ENCODE data around the gene NCOA3. TPM values are rescaled to one million over a fixed set of nuclear protein-coding genes. Genes with fewer than 3 reads are reported as not detected.

NCOA3 gene
- total RNA-seq, 1 experiment from 2014 or later: 25.9 TPM

DNA sequence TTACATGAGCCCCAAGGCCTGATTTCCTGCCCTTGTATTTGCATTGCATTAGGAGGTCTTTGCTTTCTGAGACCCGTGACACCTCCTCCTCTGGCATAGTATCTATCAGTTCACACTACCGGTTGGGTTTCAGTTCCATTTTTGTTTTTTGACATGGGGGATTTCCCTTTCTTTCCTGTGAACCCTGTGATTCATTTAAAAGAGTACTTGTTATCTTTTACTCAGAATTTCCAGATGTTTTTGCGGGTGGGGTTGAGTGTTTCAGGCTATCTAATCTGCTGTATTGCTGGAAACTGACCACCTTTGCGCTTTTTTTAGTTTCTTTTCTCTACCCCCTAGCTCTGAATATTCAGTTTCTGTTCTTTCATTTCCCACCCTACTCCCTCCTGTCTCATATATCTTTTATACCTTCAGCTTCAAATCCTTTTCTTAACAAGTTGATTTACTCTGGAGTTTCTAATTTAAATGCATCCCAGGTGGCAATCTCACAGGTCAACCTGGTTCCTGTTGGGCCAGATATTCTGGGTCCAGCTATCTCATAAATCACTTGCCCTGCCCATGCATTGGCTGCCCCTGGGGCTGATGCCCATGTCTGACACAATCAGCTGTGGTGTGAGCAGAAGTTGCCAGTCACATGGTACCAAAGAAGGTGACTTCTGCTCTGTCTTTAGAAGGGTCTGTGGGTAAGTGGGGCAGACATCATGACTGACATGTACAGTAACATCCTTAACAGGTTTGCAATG lies 14.3 kb upstream of the NCOA3 start:
- no peak for DNase-seq (ENCODE audit: low read depth, low spot score)
- no peak overlapping the region for H3K4me3 ChIP-seq (replicated peaks in 1 of 2; ENCODE audit: low read depth in 1 of 2, low read length in 2 of 2)
- no peaks in the 10 kb centered on the region for H3K9me2 ChIP-seq (ENCODE audit: insufficient read depth)
- no peak for ATAC-seq
- TF ChIP-seq, protein P1, sequence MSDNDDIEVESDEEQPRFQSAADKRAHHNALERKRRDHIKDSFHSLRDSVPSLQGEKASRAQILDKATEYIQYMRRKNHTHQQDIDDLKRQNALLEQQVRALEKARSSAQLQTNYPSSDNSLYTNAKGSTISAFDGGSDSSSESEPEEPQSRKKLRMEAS (IDR thresholded peaks at IDR 0.05): no peak
- TF ChIP-seq EZH2phosphoT487 (IDR thresholded peaks at IDR 0.05; ENCODE audit: borderline replicate concordance) (no peak), JUND (IDR thresholded peaks at IDR 0.05) (no peak), ZNF274 (IDR thresholded peaks at IDR 0.05; ENCODE audit: low read depth, low read length) (no peak), SRF (IDR thresholded peaks at IDR 0.05; ENCODE audit: low read depth) (no peak), EZH2 (IDR thresholded peaks at IDR 0.05) (no peak), ZBTB33 (IDR thresholded peaks at IDR 0.05; ENCODE audit: extremely low read depth, insufficient replicate concordance, low read length) (no peak), CBX3 (IDR thresholded peaks at IDR 0.05; ENCODE audit: low read depth) (no peak), EGR1 (IDR thresholded peaks at IDR 0.05; ENCODE audit: low read depth) (no peak), RAD21 (IDR thresholded peaks at IDR 0.05; ENCODE audit: low read depth) (no peak), SP1 (IDR thresholded peaks at IDR 0.05; ENCODE audit: low read depth) (no peak), ZFX (IDR thresholded peaks at IDR 0.05) (no peak), FOSL1 (IDR thresholded peaks at IDR 0.05; ENCODE audit: low read depth) (no peak)
- no peaks in the 10 kb centered on the region for H3K9me3 ChIP-seq (ENCODE audit: control insufficient read depth in 1 of 2, insufficient read depth in 1 of 2, low read depth in 1 of 2, low read length in 2 of 2)
- peaks cover 0 to 2% of the 10 kb centered on the region in 2 experiments; a peak in 2 of 4 replicates for H3K4me1 ChIP-seq (ENCODE audit: control insufficient read depth in 1 of 2, insufficient read depth in 2 of 2, low read length in 2 of 2)
- H3K79me2 ChIP-seq (ENCODE audit: insufficient read depth, low read length): no peaks in the 10 kb centered on the region
- H4K20me1 ChIP-seq (ENCODE audit: insufficient read depth): no peaks in the 10 kb centered on the region
- no peak overlapping the region for H3K27ac ChIP-seq (ENCODE audit: low read depth, low read length)
- CTCF ChIA-PET: no interaction called here
- H3K9ac ChIP-seq (ENCODE audit: low read length): no peak overlapping the region
- no peak overlapping the region for H3K4me2 ChIP-seq (ENCODE audit: low read length)
- no peaks in the 10 kb centered on the region for H3K36me3 ChIP-seq (ENCODE audit: control insufficient read depth in 1 of 2, insufficient read depth in 2 of 2, low read length in 2 of 2)
- no TSS peak for BruUV-seq (replicated peaks)
- POLR2A ChIA-PET: interaction anchor here (0.9 kb wide), 1 partner anchor 14 kb away, joined by 3 read pairs; the partner anchor contains the start of gene NCOA3
- RAD21 ChIA-PET (ENCODE audit: low non-redundant PET in 1 of 2, low total read pairs in 2 of 2, uncharacterized antibody in 2 of 2, unreplicated experiment in 2 of 2): no interaction called here
- H3K27me3 ChIP-seq (ENCODE audit: insufficient read depth, low read length): no peaks in the 10 kb centered on the region
- no peak overlapping the region for H2AFZ ChIP-seq (ENCODE audit: low read depth, low read length, poor library complexity, severe bottlenecking)
- intact Hi-C loops (cut with micrococcal nuclease): no loop called here

Data from HCT116 (cell line).